Stimulated activated naive CD8-positive, alpha-beta T cell treated with anti-CD3 and anti-CD28 coated beads, Interleukin-15, amount 100 ng/mL, for 72 hours (primary cell): ENCODE results near the gene TACC2.

ENCODE experiments used
- ATAC-seq: fragments of 150-1000 bp; cut with Tn5 transposase; 2 replicates; pipeline ENCODE4 v1.10.0; 2021; ENCODE audit warnings: mild to moderate bottlenecking, moderate library complexity
- DNase-seq, 2 donors: peaks; one replicate each; pipeline ENCODE4 v3.0.0; 2021 to 2022
- H3K27ac Mint-ChIP-seq, 2 donors: one replicate each; pipeline ENCODE4 v1.8.0; 2022; ENCODE audit warnings: mild to moderate bottlenecking in 2 of 2, mixed read lengths in 2 of 2, moderate library complexity in 2 of 2
- H3K27me3 Mint-ChIP-seq: one replicate; pipeline ENCODE4 v1.8.0; 2022; ENCODE audit warnings: mixed read lengths
- H3K4me1 Mint-ChIP-seq: one replicate; pipeline ENCODE4 v1.8.0; 2022; ENCODE audit warnings: mild to moderate bottlenecking, mixed read lengths
- H3K4me3 Mint-ChIP-seq, 2 donors: one replicate each; pipeline ENCODE4 v1.8.0; 2022; ENCODE audit warnings: mild to moderate bottlenecking in 2 of 2, mixed read lengths in 2 of 2, moderate library complexity in 1 of 2
- H3K9me3 Mint-ChIP-seq, 2 donors: one replicate each; pipeline ENCODE4 v1.8.0; 2022; ENCODE audit warnings: mixed read lengths in 2 of 2

TACC2 gene

DNA sequence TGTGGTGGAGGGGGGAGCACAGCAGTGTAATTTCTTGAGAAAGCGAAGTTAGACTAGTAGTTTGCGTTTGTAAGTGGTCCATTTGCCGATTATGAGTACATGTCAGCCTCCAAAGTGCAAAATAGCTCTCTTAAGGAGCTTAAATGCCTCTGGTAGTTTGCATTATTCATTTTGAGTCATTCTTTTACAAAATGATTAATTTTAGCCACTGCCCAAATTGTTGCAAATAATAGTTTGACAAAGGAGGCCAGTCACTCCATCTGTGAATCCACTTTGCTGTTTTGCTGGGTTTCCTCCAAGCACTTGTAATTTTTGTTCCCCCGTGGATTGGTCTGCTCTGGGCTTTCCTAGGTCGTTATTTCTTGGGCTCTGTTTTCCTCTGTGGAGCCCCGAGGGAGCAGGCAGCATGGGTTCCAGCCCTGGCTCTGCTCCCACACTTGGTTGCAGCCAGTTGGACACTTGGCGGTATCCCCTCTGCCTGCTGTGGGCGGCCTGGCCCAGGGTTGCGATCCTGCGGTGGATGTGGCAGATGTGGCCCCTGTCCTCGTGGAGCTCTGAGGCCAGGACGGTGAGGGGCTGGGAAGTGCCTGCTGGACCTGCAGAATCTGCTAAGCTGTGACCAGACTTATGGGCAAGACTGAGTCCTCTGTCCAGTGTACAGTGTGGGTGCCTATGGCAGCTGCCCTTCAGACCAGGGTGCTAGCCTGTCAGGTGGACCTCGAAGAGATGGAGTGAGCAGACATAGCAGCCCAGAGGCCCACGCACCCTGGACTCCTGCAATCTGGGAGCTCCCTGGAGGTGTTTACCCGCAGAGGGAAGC lies 153.1 kb downstream of the TACC2 start:
- ATAC-seq: no peak
- H3K27me3 Mint-ChIP-seq: peaks cover 19% of the 10 kb centered on the region
- no peak overlapping the region for H3K4me3 Mint-ChIP-seq
- H3K9me3 Mint-ChIP-seq: peaks cover 4 to 8% of the 10 kb centered on the region in 2 donors
- no peaks in the 10 kb centered on the region for H3K4me1 Mint-ChIP-seq
- no peak for DNase-seq
- H3K27ac Mint-ChIP-seq: no peak overlapping the region

DNA sequence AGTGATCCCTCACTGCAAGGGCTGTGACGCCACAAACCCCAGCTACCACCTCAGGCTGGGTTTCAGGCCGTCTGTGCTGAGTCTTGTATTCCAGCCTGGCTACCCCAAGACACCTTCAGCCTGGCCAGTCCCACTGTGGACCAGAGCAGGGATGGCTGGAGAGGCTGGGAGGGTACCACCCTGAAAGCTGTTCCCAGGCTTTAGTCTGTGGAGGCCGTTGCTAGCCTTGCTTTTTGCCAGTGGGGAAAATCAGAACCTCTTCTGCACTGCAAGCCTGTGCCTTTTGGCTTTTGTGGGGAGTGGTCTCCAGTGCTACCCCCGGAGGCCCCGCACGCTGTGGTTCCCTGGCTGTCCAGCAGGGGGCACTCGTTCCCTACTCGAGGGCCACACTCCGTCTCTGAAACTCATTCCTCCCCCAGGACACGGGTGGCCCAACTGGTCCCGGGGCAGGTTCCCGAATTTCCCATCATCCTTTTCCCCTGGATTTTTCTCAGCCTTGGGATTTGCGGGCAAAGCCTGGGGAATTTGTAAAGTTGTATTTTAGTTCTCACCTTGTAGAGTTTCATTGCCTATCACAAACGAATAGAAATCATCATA lies 153.8 kb downstream of the TACC2 start:
- peak; percentile 14 to 21 for DNase-seq
- H3K27me3 Mint-ChIP-seq: peaks cover 19% of the 10 kb centered on the region
- no peaks in the 10 kb centered on the region for H3K4me1 Mint-ChIP-seq
- no peak overlapping the region for H3K4me3 Mint-ChIP-seq
- ATAC-seq: no peak
- peaks cover 4 to 8% of the 10 kb centered on the region in 2 donors for H3K9me3 Mint-ChIP-seq
- no peak overlapping the region for H3K27ac Mint-ChIP-seq

DNA sequence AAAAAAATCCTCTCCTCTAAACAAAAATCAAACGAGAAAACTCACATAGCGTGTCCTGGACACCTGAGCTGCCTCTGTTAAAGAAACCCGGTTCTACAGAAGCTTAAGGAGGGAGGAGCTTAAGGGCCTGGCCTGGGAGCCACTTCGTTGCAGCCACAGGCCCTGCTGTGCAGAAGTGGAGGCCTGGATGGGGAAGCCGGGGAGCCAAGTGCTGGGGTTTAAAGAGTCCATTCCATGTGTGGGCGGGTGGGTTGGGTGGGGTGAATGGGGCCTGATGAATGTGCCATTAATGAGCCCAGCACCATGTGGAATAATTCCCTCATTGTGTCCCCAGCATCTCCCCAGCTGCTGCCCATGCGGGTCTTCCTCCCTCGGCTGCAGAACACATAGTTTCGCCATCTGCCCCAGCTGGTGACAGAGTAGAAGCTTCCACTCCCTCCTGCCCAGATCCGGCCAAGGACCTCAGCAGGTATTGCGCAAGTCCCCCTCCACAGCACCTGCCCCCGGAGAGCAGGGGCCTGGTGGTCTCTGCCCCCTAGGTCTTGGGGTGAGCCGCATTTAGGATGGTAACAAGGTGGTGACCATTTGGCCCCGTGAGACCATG lies 154.4 kb downstream of the TACC2 start:
- H3K27me3 Mint-ChIP-seq: peaks cover 19% of the 10 kb centered on the region
- DNase-seq: no peak
- no peaks in the 10 kb centered on the region for H3K4me1 Mint-ChIP-seq
- H3K27ac Mint-ChIP-seq: no peak overlapping the region
- ATAC-seq: no peak
- H3K4me3 Mint-ChIP-seq: no peak overlapping the region
- H3K9me3 Mint-ChIP-seq: peaks cover 4 to 8% of the 10 kb centered on the region in 2 donors

DNA sequence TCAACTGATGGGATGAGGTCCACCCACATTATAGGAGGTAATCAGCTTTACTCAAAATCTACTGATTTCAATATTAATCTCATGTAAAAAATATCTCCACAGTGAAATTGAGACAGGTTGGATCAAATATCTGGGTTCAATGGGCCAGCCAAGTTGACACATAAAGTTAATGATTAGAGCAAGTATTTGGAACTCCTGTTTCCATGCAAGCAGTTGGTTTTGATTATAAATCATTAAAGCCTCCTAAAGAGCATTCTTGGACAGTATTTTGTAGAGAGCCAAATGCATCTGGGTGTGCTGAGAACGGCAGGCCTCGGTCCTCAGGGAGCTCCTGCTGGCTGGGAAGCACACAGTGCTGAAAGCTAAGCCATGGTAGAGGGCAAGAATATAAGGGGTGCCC lies 155.2 kb downstream of the TACC2 start:
- no peak overlapping the region for H3K27ac Mint-ChIP-seq
- DNase-seq (no peak), ATAC-seq (no peak)
- H3K9me3 Mint-ChIP-seq: peaks cover 4 to 8% of the 10 kb centered on the region in 2 donors
- H3K27me3 Mint-ChIP-seq: peaks cover 19% of the 10 kb centered on the region
- H3K4me3 Mint-ChIP-seq: no peak overlapping the region
- H3K4me1 Mint-ChIP-seq: no peaks in the 10 kb centered on the region

DNA sequence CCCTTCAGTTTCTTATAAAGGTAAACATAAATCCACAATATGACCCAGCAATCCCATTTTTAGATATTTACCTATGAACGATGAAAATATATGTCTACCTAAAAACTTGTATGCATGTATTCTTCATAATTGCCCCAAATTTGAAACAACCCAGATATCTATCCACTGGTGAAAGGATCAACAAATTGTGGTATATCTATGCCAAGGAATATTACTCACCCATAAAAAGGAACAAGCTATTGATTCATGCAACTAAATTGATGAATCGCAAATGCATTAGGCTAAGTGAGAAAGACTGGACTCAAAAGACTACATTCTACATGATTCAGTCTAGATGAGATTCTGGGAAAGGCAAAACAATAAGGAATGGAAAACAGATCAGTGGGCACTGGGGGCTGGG lies 156.2 kb downstream of the TACC2 start:
- H3K4me1 Mint-ChIP-seq: no peaks in the 10 kb centered on the region
- no peak for ATAC-seq
- DNase-seq: no peak
- H3K27me3 Mint-ChIP-seq: peaks cover 13% of the 10 kb centered on the region
- no peak overlapping the region for H3K4me3 Mint-ChIP-seq
- H3K9me3 Mint-ChIP-seq: peaks cover 4 to 8% of the 10 kb centered on the region in 2 donors
- no peak overlapping the region for H3K27ac Mint-ChIP-seq

DNA sequence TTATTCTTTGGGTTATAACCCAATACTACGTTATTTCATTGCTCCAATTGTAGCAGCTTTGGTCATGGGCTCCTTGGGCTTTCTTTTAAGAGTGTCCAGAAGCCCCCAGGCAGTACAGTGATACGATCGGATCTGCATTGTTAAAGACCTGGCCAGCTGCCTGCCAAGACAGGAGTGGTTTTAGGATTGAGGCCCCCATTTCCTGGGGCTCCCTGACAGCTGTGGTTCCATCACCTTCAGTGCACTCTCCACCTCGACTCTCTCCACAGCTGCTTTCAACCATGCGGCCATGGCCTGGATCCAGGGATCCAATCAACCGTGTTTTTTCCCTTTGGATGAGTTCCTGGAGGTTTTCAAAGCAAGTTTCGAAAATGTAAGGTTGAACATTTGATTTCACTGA lies 158.7 kb downstream of the TACC2 start:
- Mint-ChIP-seq H3K9me3 (peaks cover 4 to 8% of the 10 kb centered on the region in 2 donors), H3K4me1 (no peaks in the 10 kb centered on the region), H3K27ac (no peak overlapping the region), H3K4me3 (no peak overlapping the region), H3K27me3 (peaks cover 11% of the 10 kb centered on the region)
- DNase-seq: no peak
- no peak for ATAC-seq

DNA sequence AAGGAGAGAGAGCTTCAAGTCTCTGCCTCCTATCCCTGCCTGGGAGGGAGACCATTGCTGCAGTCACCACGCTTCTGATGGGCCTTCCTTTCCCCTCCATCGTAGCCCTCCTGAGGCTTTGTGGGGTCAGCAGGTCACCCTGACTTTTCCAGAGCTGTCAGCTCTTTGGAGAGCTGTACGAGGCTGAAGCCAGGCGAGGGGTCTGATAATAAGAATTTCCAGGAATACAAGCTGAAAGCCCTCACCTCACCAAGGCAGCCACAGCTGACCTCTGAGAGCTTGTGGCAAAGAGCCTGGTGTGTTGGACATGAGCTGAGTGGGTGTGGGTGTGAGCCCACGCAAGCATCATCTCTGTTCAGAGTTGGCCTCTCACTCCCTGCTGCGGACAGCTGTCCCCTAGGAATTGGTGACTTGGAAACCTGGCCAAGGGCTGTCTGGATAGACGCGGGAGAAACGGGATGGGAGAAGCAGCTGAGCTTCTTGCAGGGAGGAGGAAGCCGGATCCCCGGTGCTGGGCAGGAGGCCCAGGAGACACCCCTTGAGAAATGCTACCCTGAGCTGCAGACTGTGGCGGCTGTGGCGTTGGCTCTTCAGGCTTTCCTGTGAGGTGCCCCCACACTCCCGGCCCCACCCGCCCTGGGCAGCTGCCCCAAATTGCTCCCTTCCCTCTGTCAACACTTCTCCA lies 160.1 kb downstream of the TACC2 start:
- no peak overlapping the region for H3K27ac Mint-ChIP-seq
- H3K4me1 Mint-ChIP-seq: no peaks in the 10 kb centered on the region
- DNase-seq: no peak
- peaks cover 11% of the 10 kb centered on the region for H3K27me3 Mint-ChIP-seq
- ATAC-seq: no peak
- no peak overlapping the region for H3K4me3 Mint-ChIP-seq
- H3K9me3 Mint-ChIP-seq: peaks cover 4 to 8% of the 10 kb centered on the region in 2 donors

DNA sequence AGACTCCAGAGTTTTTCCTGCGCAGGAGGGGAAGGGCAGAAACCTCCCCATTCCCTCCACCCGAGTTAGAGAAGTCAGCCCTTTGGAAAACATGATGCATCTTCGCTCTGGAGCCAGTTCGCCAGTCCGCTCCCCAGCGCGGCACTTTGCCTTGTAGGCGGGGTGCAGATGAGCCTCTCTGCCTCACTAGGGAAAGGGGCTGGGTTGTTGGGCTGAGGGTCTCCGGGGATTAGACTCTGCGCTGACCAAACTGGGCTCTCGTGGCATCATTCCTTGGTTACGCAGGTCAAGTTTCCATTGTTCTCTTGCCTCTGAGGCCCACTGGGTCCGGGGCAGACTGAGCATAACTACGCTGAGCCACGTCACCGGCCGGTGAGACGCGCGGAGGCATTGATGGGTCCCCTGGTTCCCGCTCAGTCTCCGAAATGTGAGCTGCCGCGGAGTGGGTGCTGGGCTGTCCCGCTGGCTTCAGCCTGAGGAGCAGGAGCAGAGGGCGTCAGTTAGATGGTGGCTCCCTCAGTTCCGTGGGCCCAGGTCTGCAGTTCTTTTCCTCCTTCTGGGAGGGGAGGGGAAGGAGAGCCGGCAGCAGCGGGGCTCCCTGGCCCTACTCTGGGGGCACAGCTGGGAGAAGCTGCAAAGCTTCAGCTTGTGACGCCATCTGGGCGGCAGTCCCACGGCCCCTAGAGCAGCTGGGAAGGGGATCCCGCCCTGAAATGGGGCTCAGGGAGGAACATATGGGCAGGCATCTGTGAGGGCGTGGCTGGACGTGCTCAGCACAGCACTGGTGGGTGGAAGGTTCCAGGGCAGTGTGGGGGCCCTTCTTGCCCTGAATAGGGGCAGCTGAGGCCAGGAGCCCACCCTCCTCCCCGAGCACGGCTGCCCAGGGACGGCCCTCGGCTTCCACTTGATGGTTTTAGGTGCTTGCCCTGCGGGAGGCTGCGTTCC lies 160.9 kb downstream of the TACC2 start:
- no peak overlapping the region for H3K4me3 Mint-ChIP-seq
- no peaks in the 10 kb centered on the region for H3K4me1 Mint-ChIP-seq
- H3K27ac Mint-ChIP-seq: no peak overlapping the region
- H3K9me3 Mint-ChIP-seq: peaks cover 4 to 8% of the 10 kb centered on the region in 2 donors
- DNase-seq (no peak), ATAC-seq (peak; percentile 12)
- H3K27me3 Mint-ChIP-seq: peaks cover 11% of the 10 kb centered on the region

DNA sequence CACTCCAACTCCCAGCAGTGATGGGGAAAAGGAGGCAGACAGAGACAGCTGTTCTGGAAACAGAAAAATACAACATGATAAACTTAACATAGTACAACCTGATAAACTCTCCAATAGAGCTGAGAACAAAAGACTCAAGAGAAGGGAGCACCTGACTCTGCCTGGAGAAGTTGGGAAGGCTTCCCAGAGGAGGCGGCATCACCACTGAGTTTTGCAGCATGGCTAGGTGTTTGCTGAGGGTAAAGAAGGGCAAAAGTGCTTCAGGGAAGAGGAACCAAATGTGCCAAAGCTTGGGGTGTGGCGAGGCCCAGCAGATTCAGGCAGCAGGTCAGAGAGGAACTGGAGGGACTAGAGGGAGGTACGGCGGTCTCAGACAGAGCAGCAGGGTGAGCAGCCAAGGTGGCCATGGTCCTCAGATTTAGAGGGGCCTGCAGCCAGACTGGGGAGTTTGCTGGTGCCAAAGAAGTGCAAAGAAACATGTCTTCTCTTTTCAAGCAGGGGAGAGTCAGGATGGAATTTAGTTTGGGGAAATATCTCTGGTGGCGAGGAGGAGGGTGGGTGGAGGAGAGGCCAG lies 162.2 kb downstream of the TACC2 start:
- Mint-ChIP-seq H3K27me3 (peaks cover 11% of the 10 kb centered on the region), H3K27ac (no peak overlapping the region), H3K9me3 (no peaks in the 10 kb centered on the region), H3K4me3 (no peak overlapping the region), H3K4me1 (no peaks in the 10 kb centered on the region)
- no peak for ATAC-seq
- DNase-seq: no peak

DNA sequence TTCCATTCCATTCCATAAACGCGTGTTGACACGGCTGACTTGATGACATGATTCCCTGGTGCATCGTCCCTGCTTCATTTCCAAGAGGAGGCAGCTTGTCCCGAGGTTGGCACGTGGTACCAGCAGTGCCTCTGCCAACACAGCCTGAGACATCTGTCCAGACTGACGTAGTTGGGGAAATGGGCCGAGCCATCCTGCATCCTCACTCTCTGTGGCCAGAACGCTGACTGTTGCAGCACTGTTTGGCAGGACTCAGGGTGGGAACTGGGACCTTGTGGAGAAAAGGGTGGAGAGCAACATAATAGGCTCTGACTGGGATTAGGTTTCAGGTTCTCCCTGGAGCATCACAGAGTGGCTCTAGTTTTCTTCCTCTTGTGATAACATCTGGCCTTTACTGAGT lies 163.6 kb downstream of the TACC2 start:
- no peak for DNase-seq
- H3K4me1 Mint-ChIP-seq: no peaks in the 10 kb centered on the region

DNA sequence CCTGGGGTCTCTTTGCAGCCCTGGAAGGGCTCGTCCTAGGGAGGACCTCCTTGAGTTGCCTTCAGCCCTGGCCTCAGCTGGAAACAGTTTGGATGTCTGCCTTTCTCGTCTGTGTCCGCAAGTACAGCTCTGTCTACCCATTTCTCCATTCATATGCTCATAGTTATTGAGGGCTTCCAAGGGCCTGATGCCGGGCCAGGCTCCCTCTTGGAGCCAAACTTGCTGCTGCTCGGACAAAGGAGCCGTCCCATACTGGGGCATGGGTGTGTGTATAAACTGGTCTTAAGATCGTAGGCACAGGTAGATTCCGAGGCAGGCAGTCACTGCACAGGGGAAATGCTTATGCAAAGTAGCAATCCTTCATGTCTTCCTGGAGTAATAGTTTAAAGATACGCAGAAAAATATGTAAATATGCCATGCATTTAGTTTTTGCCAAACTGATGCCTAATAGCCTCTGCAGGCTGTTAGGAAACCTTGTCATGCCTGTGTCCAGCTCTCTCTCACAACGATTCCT lies 165.1 kb downstream of the TACC2 start:
- ATAC-seq: no peak
- Mint-ChIP-seq H3K4me3 (no peak overlapping the region), H3K4me1 (no peaks in the 10 kb centered on the region), H3K27ac (no peak overlapping the region), H3K9me3 (no peaks in the 10 kb centered on the region), H3K27me3 (peaks cover 36% of the 10 kb centered on the region)
- no peak for DNase-seq

More for the DNA sequence above, 163.6 kb downstream of the TACC2 start:
- Mint-ChIP-seq H3K4me3 (no peak overlapping the region), H3K27ac (no peak overlapping the region), H3K9me3 (no peaks in the 10 kb centered on the region), H3K27me3 (peaks cover 25% of the 10 kb centered on the region)
- ATAC-seq: no peak

DNA sequence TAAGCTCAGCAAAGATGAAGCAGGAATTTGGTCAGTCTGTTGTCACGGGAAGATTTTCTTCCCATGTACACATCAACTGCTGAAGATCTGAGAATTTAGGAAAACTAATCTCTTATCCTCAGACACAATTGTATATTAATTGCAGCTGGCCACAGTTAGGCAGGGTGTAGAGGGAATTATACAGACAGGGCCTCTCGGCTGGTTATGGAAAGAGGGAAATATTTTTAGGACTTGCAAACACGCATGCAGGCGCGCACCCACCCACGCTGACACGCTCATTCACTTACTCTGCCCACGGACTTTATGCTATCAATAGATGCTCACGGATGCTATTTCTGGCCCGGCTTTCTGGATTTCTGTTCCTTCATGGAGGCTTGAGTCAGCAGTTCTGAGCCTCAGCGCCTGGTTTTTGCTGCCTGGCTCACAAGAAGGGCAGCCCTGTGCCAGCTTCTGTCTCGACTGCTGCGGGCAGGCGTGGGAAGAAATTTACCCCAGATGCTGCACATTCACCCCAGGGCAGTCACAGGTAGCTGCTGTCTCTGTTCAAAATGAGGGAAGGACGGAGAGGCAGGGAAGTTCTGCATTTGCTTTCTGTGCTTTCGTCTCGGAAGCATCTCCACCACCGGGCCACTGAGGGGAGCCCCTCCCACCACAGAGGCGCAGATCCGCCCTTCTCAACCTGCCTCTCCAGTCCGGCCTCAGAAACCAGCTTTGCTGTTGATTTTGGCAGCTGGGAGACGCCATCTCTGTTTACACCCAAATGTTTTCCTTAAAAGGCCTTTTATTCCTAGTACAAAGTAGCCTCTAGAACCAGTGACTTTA lies 165.8 kb downstream of the TACC2 start:
- Mint-ChIP-seq H3K27ac (no peak overlapping the region), H3K4me3 (no peak overlapping the region), H3K9me3 (no peaks in the 10 kb centered on the region), H3K27me3 (peaks cover 43% of the 10 kb centered on the region), H3K4me1 (no peaks in the 10 kb centered on the region)
- DNase-seq (no peak), ATAC-seq (no peak)

DNA sequence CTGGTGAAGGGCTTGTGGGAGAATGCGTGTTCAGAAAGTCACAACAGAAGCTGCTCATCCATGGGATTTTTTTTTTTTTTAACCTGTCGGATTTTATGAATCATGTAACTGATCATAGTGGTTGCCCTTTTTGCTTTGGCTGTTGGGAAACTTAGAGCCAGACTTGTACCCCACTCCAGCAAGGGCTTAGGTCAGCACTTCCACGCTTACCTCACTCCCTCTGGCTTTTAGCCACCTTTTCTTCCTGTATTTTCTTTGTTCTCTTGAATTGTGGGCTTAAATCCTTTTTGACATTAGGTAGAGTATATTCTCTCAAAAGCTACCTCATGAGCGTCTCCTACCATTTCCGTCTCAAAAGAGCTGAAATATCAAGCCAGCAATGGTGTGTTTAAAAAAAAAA lies 168.5 kb downstream of the TACC2 start:
- no peak for ATAC-seq
- Mint-ChIP-seq H3K27me3 (peaks cover 59% of the 10 kb centered on the region), H3K4me3 (no peak overlapping the region)

DNA sequence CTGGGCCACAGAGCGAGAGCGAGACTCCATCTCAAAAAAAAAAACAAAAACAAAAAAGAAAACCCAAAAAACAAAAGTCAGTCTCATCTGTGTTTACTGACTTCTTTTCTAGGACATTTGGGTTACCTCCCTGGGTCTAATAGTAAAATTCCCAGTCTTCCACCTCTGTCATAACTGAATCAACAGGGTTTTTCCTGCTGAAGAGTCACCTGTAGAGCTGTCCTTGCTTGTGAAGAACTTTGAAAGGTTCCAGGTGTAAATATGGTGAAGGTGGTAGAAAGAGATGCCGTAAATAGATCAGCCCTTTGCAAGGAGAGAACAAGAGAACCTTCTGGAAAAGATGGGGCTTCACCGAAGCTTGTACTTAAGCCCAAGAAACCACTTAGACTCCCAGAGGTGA lies 169.4 kb downstream of the TACC2 start:
- Mint-ChIP-seq H3K27me3 (peaks cover 68% of the 10 kb centered on the region), H3K4me1 (peaks cover 6% of the 10 kb centered on the region), H3K9me3 (no peaks in the 10 kb centered on the region), H3K27ac (no peak overlapping the region), H3K4me3 (no peak overlapping the region)
- no peak for DNase-seq
- ATAC-seq: no peak

More for the DNA sequence above, 168.5 kb downstream of the TACC2 start:
- Mint-ChIP-seq H3K27ac (no peak overlapping the region), H3K4me1 (no peaks in the 10 kb centered on the region), H3K9me3 (no peaks in the 10 kb centered on the region)
- no peak for DNase-seq
